ENCODE results near the gene PEPD. TPM values are rescaled to one million over a fixed set of nuclear protein-coding genes. Genes with fewer than 3 reads are reported as not detected.

Gene PEPD
- total RNA-seq, 1 experiment from 2014 or later, result 14.2 TPM

DNA sequence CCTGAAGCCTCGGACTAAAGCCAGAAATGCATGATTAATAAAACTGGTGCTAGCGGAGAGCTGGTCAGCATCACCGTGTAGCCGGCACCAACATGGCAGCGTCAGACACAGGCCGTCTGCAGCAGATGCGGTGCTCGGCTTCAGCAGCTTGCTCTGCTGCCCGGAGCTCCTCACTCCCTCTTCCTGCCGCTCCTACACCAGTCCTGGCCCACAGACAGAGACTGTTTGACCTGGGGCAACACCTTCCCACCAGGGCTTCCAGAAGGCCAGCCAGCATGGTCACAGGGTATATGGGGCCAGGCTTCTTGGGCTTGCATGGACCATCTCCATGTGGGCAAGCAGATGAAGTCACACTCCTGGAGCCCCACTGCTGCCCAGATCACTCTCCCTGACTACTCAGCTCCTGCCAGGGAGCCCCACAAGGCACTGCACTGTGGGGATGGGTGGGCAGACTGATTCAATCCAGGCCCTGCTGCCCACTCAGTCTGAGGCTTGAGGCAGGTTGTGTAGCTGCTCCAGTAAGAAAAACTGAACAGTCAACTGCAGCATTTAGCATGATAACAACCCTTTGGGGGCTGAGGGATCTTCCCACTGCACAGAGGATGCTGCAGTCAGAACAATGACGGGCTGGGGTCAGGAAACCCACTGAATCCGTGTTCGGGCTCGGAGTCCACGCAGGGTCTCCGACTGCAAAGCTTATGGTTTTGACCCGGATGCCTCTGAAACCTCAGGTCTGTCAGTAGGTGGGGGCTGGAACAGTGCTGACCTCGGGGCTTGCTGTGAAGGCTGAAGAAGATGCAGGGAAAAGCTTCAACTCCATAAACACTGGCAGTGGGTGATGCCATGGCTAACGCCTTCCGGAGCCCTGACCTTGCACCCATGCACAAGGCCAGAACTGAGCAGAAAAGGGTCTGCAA, 102.5 kb downstream of the PEPD start:
- H3K27ac ChIP-seq (ENCODE audit: low read length), result no peak overlapping the region
- no peak overlapping the region for H2AFZ ChIP-seq (ENCODE audit: low read length)
- H3K9ac ChIP-seq (ENCODE audit: low read length), result no peak overlapping the region
- no peaks in the 10 kb centered on the region for H3K36me3 ChIP-seq (ENCODE audit: insufficient read depth, low read length)
- no peaks in the 10 kb centered on the region for H3K27me3 ChIP-seq (ENCODE audit: low read length)
- H4K20me1 ChIP-seq (ENCODE audit: insufficient read depth, low read depth, low read length), result 0 out of 2 replicates have a peak, but pooled peaks cover 13% of the 10 kb centered on the region
- DNase-seq, result no peak
- H3K4me3 ChIP-seq (ENCODE audit: low read length), result no peak overlapping the region
- H3K4me1 ChIP-seq (ENCODE audit: low read length), result no peaks in the 10 kb centered on the region
- H3K9me2 ChIP-seq (replicated peaks; ENCODE audit: insufficient read depth, low read length), result no peaks in the 10 kb centered on the region
- H3K9me3 ChIP-seq (ENCODE audit: low read length), result no peaks in the 10 kb centered on the region
- H3K4me2 ChIP-seq (ENCODE audit: low read depth, low read length, poor library complexity, severe bottlenecking), result no peak overlapping the region
- H3K79me2 ChIP-seq (ENCODE audit: low read length), result no peaks in the 10 kb centered on the region

GRCh38 chr19:33418461-33418860, 103.1 kb downstream of the PEPD start:
- Histone ChIP-seq H3K4me3 (ENCODE audit: low read length) (no peak overlapping the region), H3K27me3 (ENCODE audit: low read length) (no peaks in the 10 kb centered on the region), H3K4me1 (ENCODE audit: low read length) (no peaks in the 10 kb centered on the region), H3K36me3 (ENCODE audit: insufficient read depth, low read length) (no peaks in the 10 kb centered on the region), H4K20me1 (ENCODE audit: insufficient read depth, low read depth, low read length) (0 out of 2 replicates have a peak, but pooled peaks cover 13% of the 10 kb centered on the region), H3K9me2 (replicated peaks; ENCODE audit: insufficient read depth, low read length) (no peaks in the 10 kb centered on the region), H3K4me2 (ENCODE audit: low read depth, low read length, poor library complexity, severe bottlenecking) (no peak overlapping the region), H3K79me2 (ENCODE audit: low read length) (no peaks in the 10 kb centered on the region), H3K9me3 (ENCODE audit: low read length) (no peaks in the 10 kb centered on the region), H3K9ac (ENCODE audit: low read length) (no peak overlapping the region), H3K27ac (ENCODE audit: low read length) (no peak overlapping the region), H2AFZ (ENCODE audit: low read length) (no peak overlapping the region)
- no peak for DNase-seq

GRCh38 chr19:33417751-33418150, 103.8 kb downstream of the PEPD start:
- Histone ChIP-seq H3K4me2 (ENCODE audit: low read depth, low read length, poor library complexity, severe bottlenecking) (no peak overlapping the region), H3K4me3 (ENCODE audit: low read length) (no peak overlapping the region), H3K4me1 (ENCODE audit: low read length) (no peaks in the 10 kb centered on the region), H3K9me3 (ENCODE audit: low read length) (no peaks in the 10 kb centered on the region), H3K27me3 (ENCODE audit: low read length) (no peaks in the 10 kb centered on the region), H3K9me2 (replicated peaks; ENCODE audit: insufficient read depth, low read length) (no peaks in the 10 kb centered on the region), H3K79me2 (ENCODE audit: low read length) (no peaks in the 10 kb centered on the region), H3K27ac (ENCODE audit: low read length) (no peak overlapping the region), H3K36me3 (ENCODE audit: insufficient read depth, low read length) (no peaks in the 10 kb centered on the region), H4K20me1 (ENCODE audit: insufficient read depth, low read depth, low read length) (0 out of 2 replicates have a peak, but pooled peaks cover 8% of the 10 kb centered on the region), H3K9ac (ENCODE audit: low read length) (no peak overlapping the region), H2AFZ (ENCODE audit: low read length) (no peak overlapping the region)
- DNase-seq, result no peak

DNA sequence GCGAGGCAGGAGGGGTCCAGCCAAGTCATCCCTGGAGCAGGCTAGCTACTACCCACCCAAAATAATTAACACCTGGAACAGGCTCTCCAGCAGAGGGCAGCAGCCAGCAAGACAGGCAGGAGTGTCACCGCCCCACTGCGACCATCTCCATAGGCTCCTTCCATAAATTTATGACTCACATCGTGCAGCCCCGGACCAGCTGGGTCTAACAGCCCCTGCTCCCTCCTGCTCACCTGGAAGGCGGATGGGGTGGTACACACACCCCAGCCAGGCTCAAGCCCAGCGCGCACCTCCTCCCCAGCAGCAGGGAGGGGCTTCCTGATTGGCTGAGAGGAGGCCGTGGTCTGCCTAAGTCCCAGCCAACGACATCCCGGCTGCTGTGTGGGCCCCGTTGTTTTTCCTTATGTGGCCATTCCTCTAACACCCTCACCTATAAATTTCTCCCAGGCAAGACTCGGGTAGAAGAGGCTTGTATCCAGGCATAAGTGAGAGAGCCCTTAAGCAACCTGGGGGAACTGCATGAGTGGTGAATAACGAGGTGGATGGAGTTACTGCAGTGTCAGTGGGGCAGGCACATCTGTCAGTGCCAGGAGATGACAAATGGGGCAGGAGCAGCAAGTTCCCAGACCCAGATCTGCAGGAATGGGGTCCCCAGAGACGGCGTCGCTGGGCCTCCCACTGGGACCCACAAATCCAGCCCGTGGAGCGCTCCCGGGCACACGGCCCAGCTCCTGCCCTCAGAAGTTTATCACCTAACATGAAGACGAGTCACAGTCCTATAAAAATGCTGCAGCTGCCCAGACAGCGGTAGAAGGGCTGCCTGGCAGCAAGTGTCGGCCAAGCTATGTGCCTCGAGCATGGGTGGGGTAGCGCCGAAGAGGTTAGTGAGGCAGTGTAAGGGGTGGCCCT, 105.0 kb downstream of the PEPD start:
- H3K9me3 ChIP-seq (ENCODE audit: low read length), result no peaks in the 10 kb centered on the region
- H3K4me2 ChIP-seq (ENCODE audit: low read depth, low read length, poor library complexity, severe bottlenecking), result no peak overlapping the region

GRCh38 chr19:33414667-33415605, 106.7 kb downstream of the PEPD start:
- Histone ChIP-seq H3K27ac (ENCODE audit: low read length) (no peak overlapping the region), H3K4me3 (ENCODE audit: low read length) (no peak overlapping the region), H3K27me3 (ENCODE audit: low read length) (no peaks in the 10 kb centered on the region), H3K79me2 (ENCODE audit: low read length) (no peaks in the 10 kb centered on the region), H3K9ac (ENCODE audit: low read length) (no peak overlapping the region), H3K36me3 (ENCODE audit: insufficient read depth, low read length) (no peaks in the 10 kb centered on the region), H4K20me1 (ENCODE audit: insufficient read depth, low read depth, low read length) (0 out of 2 replicates have a peak, but pooled peaks cover 5% of the 10 kb centered on the region), H2AFZ (ENCODE audit: low read length) (no peak overlapping the region), H3K4me2 (ENCODE audit: low read depth, low read length, poor library complexity, severe bottlenecking) (no peak overlapping the region), H3K9me3 (ENCODE audit: low read length) (no peaks in the 10 kb centered on the region), H3K9me2 (replicated peaks; ENCODE audit: insufficient read depth, low read length) (no peaks in the 10 kb centered on the region), H3K4me1 (ENCODE audit: low read length) (no peaks in the 10 kb centered on the region)
- DNase-seq, result no peak

More for the DNA sequence above, 105.0 kb downstream of the PEPD start:
- no peak overlapping the region for H3K27ac ChIP-seq (ENCODE audit: low read length)
- H2AFZ ChIP-seq (ENCODE audit: low read length), result no peak overlapping the region
- no peaks in the 10 kb centered on the region for H3K79me2 ChIP-seq (ENCODE audit: low read length)
- H3K9ac ChIP-seq (ENCODE audit: low read length), result no peak overlapping the region
- no peak overlapping the region for H3K4me3 ChIP-seq (ENCODE audit: low read length)
- no peaks in the 10 kb centered on the region for H3K9me2 ChIP-seq (replicated peaks; ENCODE audit: insufficient read depth, low read length)
- H4K20me1 ChIP-seq (ENCODE audit: insufficient read depth, low read depth, low read length), result 0 out of 2 replicates have a peak, but pooled peaks cover 5% of the 10 kb centered on the region
- H3K4me1 ChIP-seq (ENCODE audit: low read length), result no peaks in the 10 kb centered on the region
- H3K36me3 ChIP-seq (ENCODE audit: insufficient read depth, low read length), result no peaks in the 10 kb centered on the region
- DNase-seq, result peak; percentile 84
- H3K27me3 ChIP-seq (ENCODE audit: low read length), result no peaks in the 10 kb centered on the region

DNA sequence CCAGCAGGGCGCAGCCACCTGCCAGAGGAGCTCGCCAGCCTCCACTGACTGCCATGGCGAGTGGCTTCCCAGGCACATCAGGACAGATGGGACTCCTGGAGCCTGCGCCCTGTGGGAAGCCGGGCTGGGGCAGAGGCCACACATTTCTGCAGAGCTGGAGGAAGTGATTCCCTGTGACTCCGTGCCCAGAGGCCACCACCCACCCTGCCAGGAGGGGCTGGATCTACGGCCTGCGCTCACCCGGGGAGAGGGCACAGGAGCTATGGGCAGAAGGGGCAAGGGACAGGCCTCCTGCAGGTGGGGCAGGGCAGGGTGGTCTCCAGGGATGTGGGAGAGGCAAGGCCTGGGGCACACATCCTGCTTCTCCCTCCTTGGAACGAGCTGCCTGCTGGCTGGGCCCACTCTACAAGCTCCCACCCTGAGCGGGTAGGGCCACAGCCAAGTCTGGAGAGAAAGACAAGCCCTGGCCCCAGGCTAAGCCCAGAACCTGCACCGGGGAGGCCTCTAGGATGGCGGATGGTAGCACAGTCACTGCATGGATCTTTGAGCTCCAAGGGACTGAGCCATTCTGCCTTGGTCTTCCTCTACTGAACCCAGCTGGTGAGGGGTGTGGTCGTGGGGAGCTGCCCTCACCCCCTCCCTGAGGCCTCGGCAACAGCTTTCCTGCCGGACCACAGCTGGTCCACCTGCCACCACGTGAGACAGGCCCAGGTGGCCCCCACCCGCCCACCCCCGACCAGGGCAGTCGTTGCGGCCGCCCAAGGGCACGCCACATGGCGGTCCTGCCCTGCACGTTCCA, 107.5 kb downstream of the PEPD start:
- DNase-seq, result no peak
- 0 out of 2 replicates have a peak, but pooled peaks cover 5% of the 10 kb centered on the region for H4K20me1 ChIP-seq (ENCODE audit: insufficient read depth, low read depth, low read length)

GRCh38 chr19:33413426-33413725, 108.2 kb downstream of the PEPD start:
- no peak overlapping the region for H3K4me3 ChIP-seq (ENCODE audit: low read length)
- no peaks in the 10 kb centered on the region for H3K9me2 ChIP-seq (replicated peaks; ENCODE audit: insufficient read depth, low read length)
- H3K9ac ChIP-seq (ENCODE audit: low read length), result no peak overlapping the region
- H3K36me3 ChIP-seq (ENCODE audit: insufficient read depth, low read length), result no peaks in the 10 kb centered on the region
- no peak overlapping the region for H2AFZ ChIP-seq (ENCODE audit: low read length)
- H3K4me2 ChIP-seq (ENCODE audit: low read depth, low read length, poor library complexity, severe bottlenecking), result no peak overlapping the region
- no peaks in the 10 kb centered on the region for H3K27me3 ChIP-seq (ENCODE audit: low read length)
- H3K79me2 ChIP-seq (ENCODE audit: low read length), result no peaks in the 10 kb centered on the region
- H3K4me1 ChIP-seq (ENCODE audit: low read length), result no peaks in the 10 kb centered on the region
- H3K27ac ChIP-seq (ENCODE audit: low read length), result no peak overlapping the region
- H4K20me1 ChIP-seq (ENCODE audit: insufficient read depth, low read depth, low read length), result 0 out of 2 replicates have a peak, but pooled peaks cover 5% of the 10 kb centered on the region
- no peak for DNase-seq
- no peaks in the 10 kb centered on the region for H3K9me3 ChIP-seq (ENCODE audit: low read length)

More for the DNA sequence above, 107.5 kb downstream of the PEPD start:
- no peak overlapping the region for H3K4me2 ChIP-seq (ENCODE audit: low read depth, low read length, poor library complexity, severe bottlenecking)
- H2AFZ ChIP-seq (ENCODE audit: low read length), result no peak overlapping the region
- no peak overlapping the region for H3K9ac ChIP-seq (ENCODE audit: low read length)
- H3K9me2 ChIP-seq (replicated peaks; ENCODE audit: insufficient read depth, low read length), result no peaks in the 10 kb centered on the region
- no peaks in the 10 kb centered on the region for H3K36me3 ChIP-seq (ENCODE audit: insufficient read depth, low read length)
- H3K4me1 ChIP-seq (ENCODE audit: low read length), result no peaks in the 10 kb centered on the region
- H3K9me3 ChIP-seq (ENCODE audit: low read length), result no peaks in the 10 kb centered on the region
- H3K27me3 ChIP-seq (ENCODE audit: low read length), result no peaks in the 10 kb centered on the region
- no peaks in the 10 kb centered on the region for H3K79me2 ChIP-seq (ENCODE audit: low read length)
- no peak overlapping the region for H3K4me3 ChIP-seq (ENCODE audit: low read length)
- H3K27ac ChIP-seq (ENCODE audit: low read length), result no peak overlapping the region

All from Karpas-422 (cell line).